Astrocyte (in vitro differentiated cells and primary cell): ENCODE data around the gene RPS6KA2.

ENCODE experiments used
- CTCF ChIP-seq: IDR thresholded peaks from 2 replicates; pipeline ENCODE4 v1.5.1; 2011; ENCODE audit warnings: low read depth, mild to moderate bottlenecking, inconsistent platforms, low read length, moderate library complexity; ENCODE audit not compliant: insufficient read depth
- EZH2 ChIP-seq: IDR thresholded peaks from 2 replicates; pipeline ENCODE4 v1.6.1; 2012; ENCODE audit warnings: mild to moderate bottlenecking, low read length, inconsistent platforms; ENCODE audit not compliant: insufficient read depth

- TF ChIP-seq CTCF (no peak), EZH2 (no peak)
Observed at GRCh38 chr6:166526937-166527336, 100.1 kb downstream of the RPS6KA2 start.
